Fibroblast of peridontal ligament (primary cell): Measurements from ENCODE around the gene FAM3D.

Source experiments
- DNase-seq: peaks from one replicate; pipeline ENCODE4 v3.0.0-alpha.2; 2010; ENCODE audit errors: extremely low read depth

The FAM3D gene

GRCh38 chr3:58656631-58657030 lies 9.9 kb downstream of the FAM3D start:
- no peak for DNase-seq

DNA sequence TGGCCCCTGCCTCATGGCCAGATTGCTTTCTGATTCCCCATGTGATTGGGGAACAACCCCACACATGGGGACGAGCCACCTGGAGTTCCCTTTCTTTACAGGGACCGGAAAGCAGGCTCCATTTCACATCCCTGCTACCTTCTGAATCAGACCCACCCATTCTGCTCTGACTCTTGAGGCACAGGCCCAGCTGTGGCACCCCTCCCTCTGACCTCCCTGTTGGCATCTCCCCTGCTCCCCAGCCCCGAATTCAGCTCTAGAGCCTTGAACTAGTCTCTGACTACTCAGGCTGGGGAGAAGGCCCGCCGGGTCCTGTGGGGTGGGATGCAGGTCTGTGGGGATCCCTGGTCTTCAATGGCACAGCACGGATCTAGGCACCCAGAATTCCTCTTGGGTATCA lies 12.1 kb downstream of the FAM3D start:
- no peak for DNase-seq

DNA sequence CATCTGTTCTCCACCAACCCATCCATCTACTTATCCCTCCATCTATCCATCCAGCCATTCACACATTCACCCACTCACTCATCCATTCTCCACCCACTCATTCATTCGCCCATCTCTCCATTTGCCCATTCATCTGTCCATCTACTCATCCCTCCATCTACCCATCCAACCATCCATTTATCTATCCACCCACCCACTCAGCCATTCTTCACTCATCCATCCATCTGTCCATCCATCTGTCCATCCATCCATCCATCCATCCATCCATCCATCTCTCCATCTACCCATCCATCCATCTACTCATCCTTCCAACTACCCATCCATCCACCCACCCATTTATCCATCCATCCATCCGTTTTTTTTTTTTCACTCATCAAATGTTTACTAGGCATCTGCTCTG lies 13.9 kb downstream of the FAM3D start:
- no peak for DNase-seq

- DNase-seq: peak; percentile 46
Measured at GRCh38 chr3:58651276-58651675, 15.3 kb downstream of the FAM3D start.

DNA sequence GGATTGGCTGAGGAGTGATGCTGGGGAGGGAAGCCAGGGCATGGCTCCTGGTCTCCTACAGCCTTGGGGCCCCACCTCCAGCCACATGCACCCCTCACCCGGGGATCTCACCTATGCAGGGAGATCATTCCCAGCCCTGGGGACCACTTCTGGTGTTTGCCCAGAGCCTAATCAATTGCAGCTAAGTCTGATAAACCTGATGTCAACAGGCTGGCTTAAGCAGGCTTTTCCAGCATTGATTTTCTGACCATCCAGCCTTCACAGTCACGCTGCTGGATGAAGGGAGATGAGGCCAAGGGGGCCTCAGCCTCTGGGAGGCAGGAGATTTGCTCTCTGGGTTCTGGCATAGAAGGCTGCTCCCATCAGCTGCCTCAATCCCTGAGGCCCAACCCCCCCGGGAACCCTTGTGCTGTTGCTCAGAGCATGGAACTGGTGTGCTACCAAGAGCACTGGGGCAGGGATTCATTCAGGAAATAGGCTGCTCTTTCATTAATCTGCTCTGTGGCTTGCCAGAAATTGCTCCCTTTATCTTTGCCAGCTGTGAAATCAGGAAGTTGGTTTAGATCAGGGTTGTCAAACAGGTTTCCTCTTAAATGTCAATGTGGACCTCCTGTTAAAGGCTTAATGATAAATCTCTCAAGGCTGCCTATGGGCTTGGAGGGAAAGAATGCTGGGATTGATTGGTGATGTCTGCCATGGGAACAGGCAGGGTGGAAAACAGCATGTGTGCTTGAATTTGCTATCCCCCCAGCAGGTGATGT lies 19.0 kb downstream of the FAM3D start:
- no peak for DNase-seq

GRCh38 chr3:58646503-58646902 lies 20.1 kb downstream of the FAM3D start:
- no peak for DNase-seq

GRCh38 chr3:58645726-58646125 lies 20.8 kb downstream of the FAM3D start:
- DNase-seq: no peak

GRCh38 chr3:58642846-58643245 lies 23.7 kb downstream of the FAM3D start:
- DNase-seq: no peak

- DNase-seq: peak; percentile 62
Measured at GRCh38 chr3:58640700-58641372, 25.7 kb downstream of the FAM3D start.

DNA sequence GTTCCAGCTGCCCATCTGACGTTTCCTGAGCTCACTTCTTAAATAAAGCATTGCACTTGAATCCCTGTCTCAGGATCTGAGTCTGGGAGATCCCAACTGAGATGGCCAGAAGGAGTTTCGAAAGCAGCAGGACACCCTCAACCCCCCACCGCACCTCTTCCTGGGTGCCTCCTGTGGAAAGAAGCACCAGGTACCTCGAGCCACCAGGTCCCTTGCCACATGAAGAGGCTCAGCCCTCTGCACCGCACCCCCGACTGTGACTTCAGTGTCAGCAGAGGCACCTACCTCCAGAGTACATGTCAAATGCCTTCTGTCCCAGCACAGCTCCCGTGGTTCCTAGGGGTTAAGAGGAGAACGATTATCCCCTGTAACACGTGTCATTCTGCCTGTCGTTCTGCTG lies 26.7 kb downstream of the FAM3D start:
- DNase-seq: no peak

- DNase-seq: no peak
Measured at GRCh38 chr3:58639001-58639400, 27.6 kb downstream of the FAM3D start.

- no peak for DNase-seq
Measured at GRCh38 chr3:58638591-58638990, 28.0 kb downstream of the FAM3D start.

DNA sequence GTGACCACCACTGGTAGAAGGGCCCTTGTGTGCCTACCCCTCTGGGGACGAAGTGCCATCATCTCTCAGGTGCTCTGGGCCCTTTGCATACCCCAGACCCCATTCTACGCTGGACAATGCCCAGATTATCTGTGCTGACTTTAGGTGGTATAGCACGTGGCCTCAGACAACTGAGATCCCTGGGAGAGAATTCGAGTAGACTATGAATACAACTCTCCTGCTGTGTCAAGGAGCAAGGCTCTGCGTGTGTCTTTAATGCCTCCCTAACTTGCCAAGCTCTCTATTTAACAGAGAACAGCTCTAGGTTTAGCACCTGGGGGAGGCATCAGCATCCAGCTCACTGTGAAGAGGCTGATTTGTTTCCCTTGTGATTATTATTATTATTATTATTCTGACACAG lies 29.1 kb downstream of the FAM3D start:
- DNase-seq: no peak

GRCh38 chr3:58635371-58636285 lies 30.9 kb downstream of the FAM3D start:
- no peak for DNase-seq

DNA sequence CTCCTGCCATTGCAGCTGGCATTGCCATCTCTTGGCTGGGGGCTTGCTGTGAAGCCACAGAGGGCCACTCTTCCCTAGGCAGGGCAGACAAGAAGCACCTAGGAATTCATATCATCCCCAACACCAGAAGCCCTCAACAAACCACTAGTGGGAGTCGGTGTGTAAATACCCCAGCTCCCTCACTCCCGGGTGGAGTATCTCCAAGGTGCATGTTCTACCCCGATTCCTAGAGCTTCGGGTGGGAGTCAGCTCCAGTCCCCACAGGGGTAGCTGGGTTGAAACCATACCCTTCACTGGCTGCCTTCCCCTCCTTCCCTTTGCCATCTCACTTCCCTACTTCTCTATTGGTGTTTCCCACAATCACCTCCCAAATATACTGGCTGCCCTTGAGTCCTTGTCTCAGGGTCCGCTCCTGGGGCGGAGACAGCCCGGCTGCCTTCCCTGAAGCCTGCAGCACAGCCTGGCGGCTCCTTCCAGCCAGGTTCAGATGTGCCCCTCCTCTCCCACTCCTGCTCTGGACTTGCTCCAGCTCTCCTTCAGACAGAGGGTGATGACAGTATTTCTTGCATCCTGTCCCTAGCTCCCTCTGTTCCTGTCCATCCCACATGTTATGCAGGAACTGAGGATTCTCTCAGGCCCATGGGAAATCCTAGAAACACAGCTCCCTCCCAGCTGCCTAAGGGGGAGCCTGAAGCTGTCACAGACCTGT lies 33.3 kb downstream of the FAM3D start:
- no peak for DNase-seq

DNA sequence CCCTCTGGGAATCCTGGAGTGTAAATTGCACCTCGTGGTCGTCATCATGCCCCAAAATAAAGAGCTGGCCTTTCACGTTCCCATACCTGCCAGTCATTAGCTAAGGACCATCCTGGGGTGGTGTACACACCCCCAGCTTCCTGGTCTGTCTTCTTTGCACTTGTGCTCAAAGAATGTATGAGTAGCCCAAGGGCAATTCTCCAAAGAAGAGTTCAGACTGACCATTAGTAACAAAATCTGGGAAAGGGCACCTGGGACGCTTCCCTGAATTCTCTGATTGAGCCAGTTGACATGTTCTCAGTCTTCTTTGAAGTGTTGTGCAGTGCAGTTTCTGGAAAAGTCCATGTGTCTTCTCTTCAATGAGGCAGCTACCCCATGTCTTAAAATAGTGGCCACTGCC lies 34.8 kb downstream of the FAM3D start:
- no peak for DNase-seq

GRCh38 chr3:58630710-58631092 lies 35.9 kb downstream of the FAM3D start:
- no peak for DNase-seq

GRCh38 chr3:58630076-58630709 lies 36.4 kb downstream of the FAM3D start:
- peak; percentile 66 for DNase-seq

DNA sequence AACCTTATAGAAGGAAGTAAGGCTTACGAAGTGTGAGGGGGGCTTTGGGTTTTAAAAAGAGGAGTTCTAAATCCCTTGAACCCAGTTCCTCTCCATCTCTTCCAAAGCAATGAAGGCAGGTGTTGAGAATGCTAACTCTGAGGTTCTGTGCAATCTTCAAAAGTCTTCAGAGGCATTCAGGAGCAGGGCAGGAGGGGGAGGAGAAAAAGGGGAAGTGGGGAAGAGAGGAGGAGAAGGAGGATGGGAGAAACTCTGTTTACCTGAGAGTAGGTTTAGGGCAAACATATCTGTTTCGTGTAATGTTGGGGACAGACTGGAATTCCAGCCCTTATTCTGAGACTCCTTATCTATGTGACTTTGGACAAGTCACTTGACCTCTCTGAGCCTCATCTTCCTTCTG lies 36.9 kb downstream of the FAM3D start:
- DNase-seq: no peak

- DNase-seq: peak; percentile 98
Measured at GRCh38 chr3:58628823-58629562, 37.6 kb downstream of the FAM3D start.

- DNase-seq: no peak
Measured at GRCh38 chr3:58627941-58628340, 38.6 kb downstream of the FAM3D start.
